Stimulated activated CD4-positive, alpha-beta T cell treated with anti-CD3 and anti-CD28 coated beads, Interleukin-15, amount 100 ng/mL, for 48 hours (primary cell): Measurements from ENCODE around the gene CDH24.
A peak's percentile ranks its signal among the peaks of the same experiment; 100 is the strongest.

Experiments
- DNase-seq, 2 donors: peaks; one replicate each; pipeline ENCODE4 v3.0.0-alpha.2; 2020; ENCODE audit warnings: low read depth in 2 of 2

Gene CDH24, protein sequence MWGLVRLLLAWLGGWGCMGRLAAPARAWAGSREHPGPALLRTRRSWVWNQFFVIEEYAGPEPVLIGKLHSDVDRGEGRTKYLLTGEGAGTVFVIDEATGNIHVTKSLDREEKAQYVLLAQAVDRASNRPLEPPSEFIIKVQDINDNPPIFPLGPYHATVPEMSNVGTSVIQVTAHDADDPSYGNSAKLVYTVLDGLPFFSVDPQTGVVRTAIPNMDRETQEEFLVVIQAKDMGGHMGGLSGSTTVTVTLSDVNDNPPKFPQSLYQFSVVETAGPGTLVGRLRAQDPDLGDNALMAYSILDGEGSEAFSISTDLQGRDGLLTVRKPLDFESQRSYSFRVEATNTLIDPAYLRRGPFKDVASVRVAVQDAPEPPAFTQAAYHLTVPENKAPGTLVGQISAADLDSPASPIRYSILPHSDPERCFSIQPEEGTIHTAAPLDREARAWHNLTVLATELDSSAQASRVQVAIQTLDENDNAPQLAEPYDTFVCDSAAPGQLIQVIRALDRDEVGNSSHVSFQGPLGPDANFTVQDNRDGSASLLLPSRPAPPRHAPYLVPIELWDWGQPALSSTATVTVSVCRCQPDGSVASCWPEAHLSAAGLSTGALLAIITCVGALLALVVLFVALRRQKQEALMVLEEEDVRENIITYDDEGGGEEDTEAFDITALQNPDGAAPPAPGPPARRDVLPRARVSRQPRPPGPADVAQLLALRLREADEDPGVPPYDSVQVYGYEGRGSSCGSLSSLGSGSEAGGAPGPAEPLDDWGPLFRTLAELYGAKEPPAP

DNA sequence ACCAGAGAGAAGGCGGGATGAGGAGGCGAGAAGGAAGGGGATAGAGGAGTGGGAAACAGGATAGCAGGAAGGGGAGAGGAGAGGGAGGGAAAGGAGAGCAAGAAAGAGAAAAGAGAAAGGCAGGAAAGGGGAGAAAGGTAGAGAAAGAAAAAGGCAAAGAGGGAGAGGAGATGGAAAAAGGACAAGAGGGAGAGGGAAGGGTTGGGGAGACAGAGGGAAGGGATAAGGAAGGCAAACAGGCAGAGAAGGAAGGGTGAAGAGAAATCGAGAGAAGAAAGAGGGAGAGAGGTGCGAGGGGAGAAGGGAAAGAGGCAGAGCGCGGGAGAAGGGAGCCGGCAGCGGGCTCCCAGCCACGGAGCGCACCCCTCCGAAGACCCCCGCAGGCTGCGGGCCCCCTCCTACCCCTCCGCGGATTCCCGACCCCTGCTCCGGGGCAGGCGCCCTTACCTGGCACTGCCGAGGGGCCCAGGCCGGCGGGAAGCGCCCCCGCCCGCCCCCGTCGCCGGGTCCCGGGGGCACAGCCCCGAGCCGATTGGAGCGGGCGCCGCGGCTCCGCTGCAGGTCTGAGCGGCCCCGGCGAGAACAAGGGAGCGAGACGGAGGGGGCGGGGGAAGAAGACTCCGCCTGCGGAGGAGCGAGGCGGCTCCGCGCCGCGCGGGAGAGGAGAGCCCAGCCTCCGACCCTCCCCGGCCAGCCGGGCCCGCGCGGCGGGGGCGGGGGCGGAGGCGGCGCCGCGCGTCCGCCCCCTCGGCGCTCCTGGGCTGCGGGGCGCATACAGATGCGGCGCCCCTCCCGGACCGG, at the start of gene CDH24:
TSS of gene CDH24 (minus strand) at position 565 of the 801 bp plus-strand sequence. CDS start 1,787 bp downstream, outside the sequence.
- DNase-seq: peak in 1 of 2 donors; percentile 47

DNA sequence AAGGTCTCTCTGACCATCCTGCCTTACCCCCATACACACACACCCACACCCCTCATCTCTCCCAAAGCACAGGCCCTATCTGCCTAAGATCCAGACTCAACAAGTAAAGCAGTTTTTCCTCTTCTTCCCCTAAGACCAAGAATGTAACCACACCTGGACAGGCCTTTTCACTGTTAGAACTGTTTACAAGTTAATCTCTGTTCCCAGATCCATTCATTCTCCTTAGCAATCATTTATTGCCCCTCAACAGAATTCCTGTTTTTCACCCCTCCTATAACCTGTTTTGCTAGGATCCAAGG, 49.4 kb upstream of the CDH24 start:
- no peak for DNase-seq

DNA sequence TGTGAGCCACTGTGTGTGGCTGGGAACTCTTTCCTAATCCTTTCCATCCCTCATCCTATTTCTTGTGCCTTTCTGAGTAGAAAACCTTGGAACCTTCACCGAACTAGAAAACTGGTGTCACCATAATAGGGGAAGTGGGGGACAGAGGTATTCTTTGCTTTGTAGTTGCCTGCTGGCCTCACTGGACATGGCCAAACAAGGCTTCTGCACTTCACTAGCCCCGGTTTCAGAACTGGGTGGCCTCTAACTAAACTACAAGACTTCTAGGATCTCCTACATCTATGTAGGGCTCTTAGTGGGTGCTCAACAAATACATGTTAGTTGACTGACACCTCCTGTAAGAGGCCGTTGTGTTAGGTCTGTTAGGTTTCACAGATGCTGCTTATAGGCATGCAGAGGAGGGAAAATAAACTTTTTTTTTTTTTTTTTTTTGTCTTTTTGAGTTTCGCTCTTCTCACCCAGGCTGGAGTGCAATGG, 48.1 kb upstream of the CDH24 start:
- DNase-seq: no peak

DNA sequence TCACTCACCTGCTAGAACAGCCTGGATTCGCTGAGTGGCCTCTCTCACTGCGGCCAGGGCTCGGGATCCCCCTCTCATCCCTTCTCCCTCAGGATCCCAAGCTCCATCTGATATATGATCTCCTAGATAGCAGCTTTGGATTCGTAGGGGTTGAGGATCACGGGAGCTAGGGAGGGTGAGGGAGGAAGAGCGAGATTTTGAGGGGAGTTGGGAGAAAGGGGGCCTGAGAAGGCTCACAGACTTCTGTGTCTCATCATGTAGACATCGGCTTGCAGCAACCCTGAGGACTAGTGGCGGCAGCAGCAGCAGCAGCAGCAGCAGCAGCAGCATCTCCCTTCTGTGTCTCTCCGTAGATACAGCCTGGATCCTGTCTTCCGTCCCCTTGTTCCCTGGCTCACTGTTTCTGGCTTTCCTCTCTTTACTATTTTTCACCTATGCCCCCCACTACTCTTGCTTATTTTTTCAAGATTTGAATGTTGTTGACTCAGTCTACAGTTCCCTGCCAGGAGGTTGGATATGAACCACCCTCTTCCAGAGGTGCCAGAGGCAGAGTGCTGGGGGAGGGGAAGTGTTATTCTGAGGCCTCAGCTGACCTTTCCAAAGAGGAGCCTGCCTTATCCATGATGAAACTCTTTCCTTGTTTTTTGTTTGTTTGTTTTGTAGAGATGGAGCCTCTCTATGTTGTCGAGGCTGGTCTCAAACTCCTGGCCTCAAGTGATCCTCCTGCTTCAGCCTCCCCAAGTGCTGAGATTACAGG, 47.4 kb upstream of the CDH24 start, which contains the start of gene CIROP:
TSS of gene CIROP (minus strand) at position 399 of the 757 bp plus-strand sequence. CDS start at position 330, 69 bp downstream.
- DNase-seq: no peak

DNA sequence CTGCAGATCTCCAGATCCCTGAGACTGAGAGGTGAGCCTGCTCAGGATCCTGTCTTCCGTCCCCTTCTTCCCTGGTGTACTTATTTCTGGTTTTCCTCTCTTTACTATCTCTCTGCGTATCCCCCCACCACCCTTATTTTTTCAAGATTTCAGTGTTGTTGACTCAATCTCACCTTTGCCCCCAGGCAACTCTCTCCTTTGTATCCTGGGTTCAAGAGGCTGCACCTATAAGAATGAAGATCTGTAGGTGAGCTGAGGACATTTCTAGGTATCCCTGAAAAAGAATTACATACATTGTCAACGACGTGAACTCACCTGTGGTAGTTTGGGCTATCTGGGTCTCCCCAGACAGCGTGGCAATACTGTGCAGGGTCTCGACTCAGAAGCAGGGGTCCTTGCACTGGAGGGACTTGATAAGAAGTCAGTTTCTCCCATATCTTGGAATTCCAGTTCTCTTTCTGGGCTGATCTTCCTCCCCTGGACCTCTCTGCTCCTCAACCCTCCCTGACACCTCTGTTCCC, 46.8 kb upstream of the CDH24 start:
- no peak for DNase-seq

DNA sequence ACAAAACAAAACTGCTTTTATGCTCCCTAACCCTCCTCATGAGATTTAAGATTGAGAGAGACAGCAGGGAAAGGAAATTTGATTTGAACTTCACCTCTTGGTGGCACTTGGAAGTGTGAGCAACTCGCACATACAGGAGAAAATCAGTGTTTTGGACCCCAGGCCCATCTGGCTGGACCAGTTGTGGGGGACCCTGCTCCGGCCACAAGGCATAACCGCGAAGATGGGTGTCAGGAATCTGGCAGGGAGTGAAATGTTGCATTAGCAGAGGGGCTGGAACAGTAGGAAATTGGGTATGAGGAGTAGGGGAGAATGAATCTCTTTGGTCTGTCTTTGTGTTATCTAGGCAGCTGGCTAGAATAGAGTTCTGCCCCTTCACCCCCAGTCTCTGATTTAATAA, 46.3 kb upstream of the CDH24 start:
- no peak for DNase-seq

DNA sequence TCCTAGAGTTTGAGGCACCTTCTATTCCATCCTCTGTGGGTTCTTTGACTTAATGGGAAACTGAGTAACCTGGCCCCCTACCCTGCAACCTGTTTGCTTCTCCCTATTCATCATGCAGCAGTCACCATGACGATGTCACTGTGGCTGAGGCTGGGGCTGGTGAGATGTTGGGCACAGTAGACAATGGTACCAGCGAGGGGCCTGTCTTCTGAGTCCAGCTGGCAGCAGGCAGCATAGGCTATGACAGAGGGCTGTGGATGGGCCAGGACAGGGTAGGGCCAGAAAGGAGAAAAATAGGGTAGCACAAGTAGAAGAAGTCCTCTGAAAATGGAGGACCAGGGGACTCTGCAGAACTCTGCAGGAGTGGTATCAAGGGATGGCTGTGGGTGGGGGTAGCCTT, 45.5 kb upstream of the CDH24 start:
- no peak for DNase-seq

DNA sequence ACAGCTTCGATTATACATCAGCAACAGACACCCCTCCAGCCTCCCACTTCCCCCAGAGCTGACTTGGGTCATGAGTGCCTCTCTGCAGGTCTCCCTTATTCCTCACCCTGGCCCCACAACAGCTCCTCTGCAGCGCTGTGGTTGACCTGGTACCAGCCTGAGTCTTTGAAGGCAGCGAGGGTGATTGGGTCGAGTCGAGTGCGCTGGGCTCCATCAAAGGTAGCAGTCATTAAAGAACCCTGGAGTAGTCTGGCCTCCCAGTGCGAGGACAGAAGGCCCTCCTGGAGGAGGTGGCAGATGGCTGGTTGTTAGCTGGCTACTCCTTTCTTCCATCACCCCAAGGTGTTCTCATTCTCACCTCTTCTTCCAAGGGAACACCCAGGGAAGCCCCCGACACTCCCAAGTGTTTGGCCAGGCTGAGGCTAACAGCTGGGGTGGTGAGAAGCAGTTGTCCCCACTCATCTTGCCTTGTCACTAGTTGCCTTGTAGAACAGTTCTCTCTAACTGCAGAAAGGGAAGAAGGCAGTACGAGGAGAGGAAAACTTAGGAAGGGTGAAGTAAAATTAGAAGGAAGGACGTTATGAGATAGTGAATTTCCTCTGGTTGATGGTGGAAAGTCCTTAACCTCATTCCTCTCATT, 44.8 kb upstream of the CDH24 start:
- DNase-seq: no peak

DNA sequence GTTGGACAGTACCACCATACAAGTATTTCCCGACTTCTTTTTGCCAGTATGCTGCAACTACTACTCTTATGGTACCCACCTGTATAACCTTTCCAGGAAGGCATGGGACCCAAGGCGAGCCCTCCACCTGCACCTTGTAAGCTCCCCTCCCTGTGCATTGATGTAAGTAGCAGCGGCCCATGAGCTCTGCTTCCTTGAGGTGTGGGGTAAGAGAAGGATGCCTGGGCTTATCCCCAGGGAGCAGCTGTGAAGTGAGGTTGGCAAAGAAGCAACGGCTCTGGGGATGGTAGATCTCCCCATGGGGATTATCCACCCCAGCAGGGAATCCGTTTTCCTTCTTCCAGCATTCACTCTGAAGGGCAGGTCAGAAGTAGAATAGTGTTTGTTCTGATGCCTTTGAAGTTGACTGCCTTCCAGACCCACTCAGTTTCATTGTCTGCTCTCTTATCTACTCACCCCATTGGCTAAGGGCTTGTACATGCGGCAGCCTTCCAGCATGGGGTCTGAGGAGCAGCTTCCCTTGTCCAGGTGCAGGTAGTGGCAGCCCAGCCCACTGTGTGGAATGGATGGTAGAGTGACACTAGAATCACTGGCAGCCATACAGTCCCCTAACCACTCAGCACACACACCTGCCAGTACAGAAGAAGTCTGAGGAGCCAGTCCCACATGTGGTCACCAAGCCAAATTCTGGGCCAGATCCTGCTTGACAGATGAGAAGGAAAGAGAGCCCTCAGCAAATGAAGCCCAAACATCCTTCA, 44.1 kb upstream of the CDH24 start:
- no peak for DNase-seq

DNA sequence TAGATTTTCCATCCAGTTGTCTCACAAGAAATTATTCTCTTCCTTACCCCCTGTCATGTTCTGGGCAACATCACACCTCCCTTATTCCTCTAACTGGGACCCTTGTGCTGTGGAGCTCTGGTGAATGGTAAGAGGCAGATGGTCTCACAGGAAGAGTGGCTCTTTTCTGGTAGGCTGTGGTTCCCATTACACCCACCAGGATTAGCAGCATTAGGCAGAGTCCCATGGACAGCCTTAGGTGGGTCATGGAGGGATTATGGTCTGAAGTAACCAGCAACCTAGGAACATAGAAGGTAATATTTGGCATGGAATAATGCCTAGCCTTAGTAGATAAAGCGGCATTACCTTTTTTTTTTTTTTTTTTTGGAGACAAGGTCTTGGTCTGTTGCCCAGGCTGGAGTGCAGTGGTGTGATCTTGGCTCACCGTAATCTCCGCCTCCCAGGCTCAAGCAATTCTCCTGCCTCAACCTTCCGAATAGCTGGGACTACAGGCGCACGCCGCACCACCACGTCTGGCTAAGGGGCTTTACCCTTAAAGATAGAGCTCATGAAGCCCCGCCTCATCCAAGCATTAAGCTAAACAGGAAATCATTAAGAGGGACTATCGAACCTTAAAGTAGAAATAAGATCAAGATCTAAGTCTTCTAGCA, 42.0 kb upstream of the CDH24 start:
- DNase-seq: no peak

DNA sequence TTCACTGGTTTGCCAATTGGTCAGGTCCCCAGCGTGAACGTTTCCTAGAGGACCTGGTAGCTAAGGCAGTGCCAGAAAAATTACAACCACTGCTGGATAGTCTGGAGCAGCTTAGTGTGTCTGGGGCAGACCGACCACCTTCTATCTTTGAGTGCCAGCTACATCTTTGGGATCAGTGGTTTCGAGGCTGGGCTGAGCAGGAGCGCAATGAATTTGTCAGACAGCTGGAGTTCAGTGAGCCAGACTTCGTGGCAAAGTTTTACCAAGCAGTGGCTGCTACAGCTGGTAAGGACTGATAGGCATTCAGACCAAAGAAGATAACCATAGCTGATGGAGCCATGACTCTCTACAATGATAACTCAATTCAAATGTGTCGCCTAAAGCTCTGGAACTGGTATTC, 40.5 kb upstream of the CDH24 start:
- no peak for DNase-seq

DNA sequence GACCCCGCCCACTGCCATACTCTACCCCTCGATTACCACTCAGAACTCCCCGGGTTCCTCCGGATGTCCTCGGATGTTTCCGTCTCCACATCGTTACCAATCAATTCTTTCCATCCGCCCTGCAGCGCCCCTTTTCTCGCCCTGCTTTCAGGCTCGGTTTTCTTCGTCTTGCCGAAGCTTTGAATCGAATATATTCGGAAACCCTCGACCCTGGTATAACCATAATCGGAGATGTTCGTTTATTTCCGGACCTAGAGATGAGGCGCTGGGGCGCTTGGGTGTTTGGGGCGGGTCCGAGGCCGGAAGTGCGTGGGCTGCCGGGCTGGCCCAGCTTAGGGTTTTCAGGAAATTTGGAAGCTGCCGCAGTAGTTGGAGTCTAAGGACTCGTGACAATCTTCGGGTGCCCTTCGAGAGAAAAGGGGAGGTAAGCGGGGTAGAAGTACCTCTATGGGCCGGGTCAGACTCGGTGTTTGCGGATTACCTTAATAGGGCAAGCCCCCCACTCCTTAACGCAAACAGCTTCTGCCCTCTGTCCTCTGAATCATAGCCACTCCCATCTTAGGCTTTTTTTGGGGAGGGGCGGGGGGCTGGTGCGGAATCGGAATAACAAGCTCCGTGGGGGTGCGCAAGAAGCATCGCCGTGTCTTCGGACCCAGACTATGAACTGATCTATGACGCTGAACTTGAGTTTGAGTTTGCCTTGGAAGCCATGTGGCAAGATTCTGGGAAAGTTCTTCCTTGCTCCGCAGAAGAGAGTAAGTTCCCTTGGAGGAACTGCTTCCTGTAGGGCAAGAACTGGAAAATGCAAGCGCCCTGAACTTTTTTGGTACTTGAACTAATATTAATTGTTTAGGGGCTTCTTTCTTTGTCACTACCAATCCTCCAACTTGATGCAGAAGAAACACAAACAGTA, 38.1 kb upstream of the CDH24 start, which contains the start of gene C14orf119:
TSS of gene C14orf119 (plus strand) at position 310 of the 913 bp plus-strand sequence. CDS start 2,154 bp downstream, outside the sequence.
- peak; percentile 99 to 100 for DNase-seq

DNA sequence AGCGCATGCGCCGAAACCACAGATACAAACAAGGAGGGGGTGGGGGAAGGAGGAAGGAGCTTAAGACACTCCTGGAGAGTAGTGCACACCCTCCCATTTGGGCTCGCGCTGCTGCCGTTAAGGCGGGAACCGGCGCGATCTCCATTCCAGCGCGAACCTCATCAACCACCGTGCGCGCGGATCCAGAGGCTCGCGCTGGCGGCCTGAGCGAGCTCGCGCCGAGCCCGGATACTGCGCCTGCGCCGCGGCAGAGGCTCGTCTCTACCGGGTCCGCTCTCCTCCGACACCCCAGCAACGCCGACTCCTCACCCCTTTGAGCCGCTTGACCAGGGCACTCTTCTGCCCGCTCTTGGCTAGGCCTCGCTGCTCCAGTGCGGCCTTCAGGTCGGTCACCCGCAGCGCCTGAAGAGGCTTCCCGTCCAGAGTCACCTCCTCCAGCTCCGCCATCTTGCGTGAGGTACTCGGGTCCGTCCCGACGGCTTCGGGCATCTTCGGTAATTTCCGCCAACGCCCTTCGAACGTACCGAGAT, 37.4 kb upstream of the CDH24 start, which contains the start of gene ACIN1:
TSS of gene ACIN1 (minus strand) at position 471 of the 530 bp plus-strand sequence. CDS start at position 447, 24 bp downstream.
- DNase-seq: peak; percentile 62 to 67

DNA sequence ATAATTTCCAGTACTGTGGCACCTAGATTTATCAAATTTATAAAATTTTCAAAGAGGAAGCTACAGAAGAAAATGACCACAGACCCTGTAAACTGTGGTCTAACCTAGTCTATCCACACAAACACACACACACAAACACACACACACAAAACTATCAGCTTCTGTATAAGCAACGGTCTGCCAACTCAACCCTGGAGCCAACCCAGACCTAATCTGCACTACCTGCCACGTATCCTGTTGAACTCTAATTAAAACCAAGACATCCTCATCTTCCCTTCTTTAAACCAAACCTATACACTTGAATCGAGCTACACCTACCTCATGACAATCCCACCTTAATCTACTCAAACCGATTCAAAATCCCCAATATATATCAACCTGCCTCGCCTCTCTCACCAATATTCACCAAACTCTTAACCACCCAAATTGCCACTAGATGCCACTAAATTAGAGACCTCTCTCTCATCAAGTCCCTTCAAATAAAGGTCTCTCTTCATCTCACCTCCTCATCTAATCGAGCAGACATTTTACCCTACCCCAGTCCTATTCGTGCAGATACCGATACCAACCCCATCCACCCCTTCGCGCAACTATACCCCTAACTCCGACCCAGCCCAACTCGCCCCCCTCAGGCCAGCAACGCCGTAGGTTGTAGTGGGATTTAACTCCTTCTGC, 36.8 kb upstream of the CDH24 start:
- DNase-seq: no peak

DNA sequence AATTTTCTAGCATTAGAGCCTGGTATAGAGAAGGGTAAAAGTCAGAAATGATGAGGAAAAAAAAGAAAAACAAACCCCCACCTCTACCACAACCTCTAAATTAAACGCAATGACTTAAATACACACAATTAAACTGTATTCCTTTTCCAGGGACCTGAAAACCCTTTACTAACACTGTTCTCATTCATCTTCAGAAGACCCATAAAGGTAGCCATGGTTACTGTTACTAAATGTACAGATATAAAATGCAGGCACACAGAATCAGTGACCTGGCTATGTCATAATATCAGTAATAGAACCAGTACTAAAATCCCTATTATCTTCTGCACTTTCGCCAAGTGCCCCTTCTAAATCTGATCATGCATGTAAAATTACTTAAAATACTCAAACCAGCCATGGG, 36.2 kb upstream of the CDH24 start:
- no peak for DNase-seq

DNA sequence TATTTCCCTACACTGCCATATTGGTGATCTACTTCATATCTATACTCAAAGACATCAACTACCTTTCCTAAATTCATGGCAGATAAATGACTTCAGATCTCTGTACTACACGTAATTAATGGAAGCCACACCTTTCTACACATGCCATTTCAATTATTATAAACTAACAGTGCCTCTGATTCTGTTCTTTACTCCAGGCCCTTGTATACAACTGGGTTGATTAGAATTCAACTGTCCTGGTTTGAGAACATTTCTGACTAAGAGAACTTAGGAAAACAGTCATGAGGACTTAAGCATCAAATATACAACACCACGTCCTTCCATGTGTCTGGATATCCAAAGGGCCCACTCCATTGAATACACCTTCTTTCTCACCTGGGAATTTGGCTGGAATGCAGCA, 35.8 kb upstream of the CDH24 start:
- DNase-seq: no peak
